Glutamatergic neuron (in vitro differentiated cells): ENCODE results near the gene OR14I1. TPM values are rescaled to one million over a fixed set of nuclear protein-coding genes. Genes with fewer than 3 reads are reported as not detected.
"Not testable (repeated sequence)": the region's sequence is repeated elsewhere in the genome, so short reads cannot be mapped to it uniquely, and the experiment has no call there.

Experiments
- DNase-seq: peaks from one replicate; pipeline ENCODE4 v3.0.0; 2022
- H3K27ac Mint-ChIP-seq: one replicate; pipeline ENCODE4 v1.8.0; 2020; ENCODE audit warnings: mild to moderate bottlenecking, mixed read lengths, inconsistent platforms; ENCODE audit not compliant: unreplicated experiment
- H3K27me3 Mint-ChIP-seq: one replicate; pipeline ENCODE4 v1.8.0; 2020; ENCODE audit warnings: mild to moderate bottlenecking, moderate library complexity, mixed read lengths, inconsistent platforms; ENCODE audit not compliant: unreplicated experiment
- H3K36me3 Mint-ChIP-seq: one replicate; pipeline ENCODE4 v1.8.0; 2020; ENCODE audit warnings: mild to moderate bottlenecking, mixed read lengths, inconsistent platforms; ENCODE audit not compliant: unreplicated experiment
- H3K4me1 Mint-ChIP-seq: one replicate; pipeline ENCODE4 v1.8.0; 2020; ENCODE audit warnings: mild to moderate bottlenecking, low read depth, mixed read lengths, inconsistent platforms; ENCODE audit not compliant: unreplicated experiment
- H3K4me3 Mint-ChIP-seq: one replicate; pipeline ENCODE4 v1.8.0; 2020; ENCODE audit warnings: mild to moderate bottlenecking, mixed read lengths, inconsistent platforms; ENCODE audit not compliant: unreplicated experiment
- H3K9me3 Mint-ChIP-seq: one replicate; pipeline ENCODE4 v1.8.0; 2020; ENCODE audit warnings: mild to moderate bottlenecking, moderate library complexity, mixed read lengths, inconsistent platforms; ENCODE audit not compliant: unreplicated experiment
- CTCF ChIP-seq: fragments of 200-600 bp; sonication (generic); IDR thresholded peaks from one replicate; pipeline ENCODE4 v1.5.0; 2021; ENCODE audit not compliant: partially characterized antibody, unreplicated experiment
- total RNA-seq: library from RNA; stranded (reverse); fragmentation: NEBNext Ultra II Directional; extraction: Animal tissue kit (Norgen Biotek cat#: 25700); gene quantifications from one replicate; pipeline ENCODE4 v1.2.1, GENCODE V29; 2021; ENCODE audit not compliant: unreplicated experiment

Gene OR14I1
- total RNA-seq, 1 donor from 2014 or later, result not detected

- H3K36me3 Mint-ChIP-seq, result peaks cover 8% of the 10 kb centered on the region
- peaks cover 22% of the 10 kb centered on the region for H3K9me3 Mint-ChIP-seq
Observed at GRCh38 chr1:248691567-248692155, 10.9 kb downstream of the OR14I1 start.

GRCh38 chr1:248688527-248689298 is 13.9 kb downstream of the OR14I1 start:
- no peak for TF ChIP-seq CTCF
- Mint-ChIP-seq H3K36me3 (peaks cover 5% of the 10 kb centered on the region), H3K27me3 (peaks cover 5% of the 10 kb centered on the region), H3K4me3 (no peak overlapping the region), H3K4me1 (no peaks in the 10 kb centered on the region), H3K9me3 (peaks cover 17% of the 10 kb centered on the region), H3K27ac (no peak overlapping the region)
- DNase-seq, result no peak

More at GRCh38 chr1:248691567-248692155, 10.9 kb downstream of the OR14I1 start:
- Mint-ChIP-seq H3K4me3 (no peak overlapping the region), H3K27me3 (peaks cover 9% of the 10 kb centered on the region), H3K27ac (no peak overlapping the region), H3K4me1 (no peaks in the 10 kb centered on the region)
- no peak for DNase-seq
- TF ChIP-seq CTCF, result no peak

- Mint-ChIP-seq H3K36me3 (no peaks in the 10 kb centered on the region), H3K4me3 (no peak overlapping the region), H3K9me3 (peaks cover 9% of the 10 kb centered on the region), H3K4me1 (no peaks in the 10 kb centered on the region), H3K27me3 (no peaks in the 10 kb centered on the region), H3K27ac (no peak overlapping the region)
- DNase-seq, result no peak
- TF ChIP-seq CTCF, result no peak
Observed at GRCh38 chr1:248686815-248687214, 15.8 kb downstream of the OR14I1 start.

- peaks cover 7% of the 10 kb centered on the region for H3K36me3 Mint-ChIP-seq
- H3K27me3 Mint-ChIP-seq, result no peaks in the 10 kb centered on the region
- no peak for DNase-seq
- no peaks in the 10 kb centered on the region for H3K4me1 Mint-ChIP-seq
- TF ChIP-seq CTCF, result no peak
- H3K9me3 Mint-ChIP-seq, result peaks cover 5% of the 10 kb centered on the region
- H3K27ac Mint-ChIP-seq, result no peak overlapping the region
- H3K4me3 Mint-ChIP-seq, result no peak overlapping the region
Observed at GRCh38 chr1:248681651-248682050, 20.9 kb downstream of the OR14I1 start.

GRCh38 chr1:248670003-248670402 is 32.6 kb downstream of the OR14I1 start:
- DNase-seq, result no peak
- Mint-ChIP-seq H3K27me3 (peaks cover under 1% of the 10 kb centered on the region), H3K27ac (no peak overlapping the region), H3K4me1 (no peaks in the 10 kb centered on the region), H3K36me3 (no peaks in the 10 kb centered on the region), H3K4me3 (no peak overlapping the region), H3K9me3 (peaks cover 2% of the 10 kb centered on the region)
- no peak for TF ChIP-seq CTCF

GRCh38 chr1:248663453-248664328 is 38.9 kb downstream of the OR14I1 start:
- not testable (repeated sequence) for H3K36me3 Mint-ChIP-seq, H3K4me1 Mint-ChIP-seq, H3K27ac Mint-ChIP-seq, H3K9me3 Mint-ChIP-seq, DNase-seq, H3K4me3 Mint-ChIP-seq, H3K27me3 Mint-ChIP-seq

- not testable (repeated sequence) for H3K4me3 Mint-ChIP-seq, H3K36me3 Mint-ChIP-seq, H3K9me3 Mint-ChIP-seq, H3K27ac Mint-ChIP-seq, H3K27me3 Mint-ChIP-seq, DNase-seq, H3K4me1 Mint-ChIP-seq
Observed at GRCh38 chr1:248656797-248657196, 45.8 kb downstream of the OR14I1 start.
